Measurements from ENCODE around the gene RUNX2.
"Not testable (repeated sequence)": the region's sequence is repeated elsewhere in the genome, so short reads cannot be mapped to it uniquely, and the experiment has no call there.

RUNX2 gene

DNA sequence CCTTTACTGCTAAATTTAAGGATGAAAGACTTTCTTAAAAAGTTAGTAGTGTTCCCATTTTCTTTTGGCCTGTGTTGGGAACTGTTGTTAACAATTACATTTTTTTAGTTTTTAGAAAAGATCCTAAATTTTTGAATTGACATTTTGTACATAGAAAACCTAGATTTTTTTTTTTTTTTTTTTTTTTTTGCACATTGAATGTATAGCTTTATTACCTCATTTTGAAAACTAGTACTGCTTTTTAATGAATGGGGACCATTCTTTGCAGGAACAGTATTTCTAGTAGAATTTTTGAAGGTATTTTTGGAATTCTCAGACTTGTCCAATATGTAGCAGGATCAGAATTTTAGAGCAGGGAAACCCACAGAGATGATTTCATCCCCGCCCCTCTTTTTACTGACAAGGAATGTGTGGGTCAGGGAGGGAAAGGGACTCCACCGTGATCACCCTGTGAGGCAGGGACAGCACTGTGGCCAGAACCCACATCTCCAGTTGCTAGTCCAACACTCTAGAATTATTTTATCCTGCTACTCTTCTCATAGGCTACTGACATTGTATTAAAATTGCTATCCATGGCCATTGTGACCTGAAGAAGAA lies 204.0 kb downstream of the RUNX2 start:
- DNase-seq = no peak

DNA sequence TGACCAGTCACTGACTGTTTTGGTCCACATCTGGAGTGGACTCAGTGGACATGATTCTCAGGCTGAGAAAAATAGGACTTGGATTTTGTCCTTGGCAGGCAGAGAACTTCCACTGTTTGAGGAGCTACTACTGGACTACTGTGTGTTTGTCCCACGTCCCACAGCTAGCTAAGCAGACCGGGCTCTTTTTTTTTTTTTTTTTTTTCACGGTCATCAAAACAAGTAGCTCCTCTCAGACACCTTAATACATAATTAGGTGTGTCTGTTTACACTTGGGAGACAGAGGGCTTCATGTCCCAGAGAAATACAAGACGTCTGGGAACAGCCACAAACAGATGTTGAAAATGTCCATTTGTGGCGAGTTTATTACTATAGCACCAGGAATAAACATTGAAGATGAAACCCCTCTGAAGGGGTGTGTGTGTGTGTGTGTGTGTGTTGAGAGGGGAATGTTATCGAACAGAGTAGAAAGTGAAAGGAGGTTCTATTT lies 204.6 kb downstream of the RUNX2 start:
- DNase-seq = no peak

- no peak for DNase-seq
These were observed 205.3 kb downstream of the RUNX2 start for GRCh38 chr6:45533386-45533785.

- no peak for DNase-seq
These were observed 207.8 kb downstream of the RUNX2 start for GRCh38 chr6:45535933-45536332.

GRCh38 chr6:45537539-45537938 lies 209.4 kb downstream of the RUNX2 start:
- DNase-seq = no peak

- no peak for DNase-seq
These were observed 210.8 kb downstream of the RUNX2 start for GRCh38 chr6:45538641-45539547.

- no peak for DNase-seq
These were observed 212.3 kb downstream of the RUNX2 start for GRCh38 chr6:45540375-45540920.

DNA sequence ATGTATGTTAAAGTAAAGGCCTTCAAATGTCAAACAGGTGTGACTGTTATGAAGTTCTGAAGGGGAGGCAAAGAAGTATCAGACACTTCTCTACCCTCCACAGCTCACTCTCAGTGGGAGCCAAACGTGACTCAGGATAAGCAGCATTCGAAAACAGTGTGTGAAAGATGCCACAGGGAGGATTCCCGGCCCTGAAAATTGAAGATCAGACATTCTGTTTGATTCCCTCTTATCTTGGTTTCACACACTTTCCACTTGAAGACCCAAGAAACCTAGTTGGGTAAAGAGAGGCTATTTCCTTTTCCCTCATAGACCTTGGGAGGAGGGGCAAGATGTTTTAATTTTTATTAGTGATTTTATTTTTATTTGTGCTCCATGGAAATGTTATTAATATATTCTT lies 213.8 kb downstream of the RUNX2 start:
- no peak for DNase-seq

DNA sequence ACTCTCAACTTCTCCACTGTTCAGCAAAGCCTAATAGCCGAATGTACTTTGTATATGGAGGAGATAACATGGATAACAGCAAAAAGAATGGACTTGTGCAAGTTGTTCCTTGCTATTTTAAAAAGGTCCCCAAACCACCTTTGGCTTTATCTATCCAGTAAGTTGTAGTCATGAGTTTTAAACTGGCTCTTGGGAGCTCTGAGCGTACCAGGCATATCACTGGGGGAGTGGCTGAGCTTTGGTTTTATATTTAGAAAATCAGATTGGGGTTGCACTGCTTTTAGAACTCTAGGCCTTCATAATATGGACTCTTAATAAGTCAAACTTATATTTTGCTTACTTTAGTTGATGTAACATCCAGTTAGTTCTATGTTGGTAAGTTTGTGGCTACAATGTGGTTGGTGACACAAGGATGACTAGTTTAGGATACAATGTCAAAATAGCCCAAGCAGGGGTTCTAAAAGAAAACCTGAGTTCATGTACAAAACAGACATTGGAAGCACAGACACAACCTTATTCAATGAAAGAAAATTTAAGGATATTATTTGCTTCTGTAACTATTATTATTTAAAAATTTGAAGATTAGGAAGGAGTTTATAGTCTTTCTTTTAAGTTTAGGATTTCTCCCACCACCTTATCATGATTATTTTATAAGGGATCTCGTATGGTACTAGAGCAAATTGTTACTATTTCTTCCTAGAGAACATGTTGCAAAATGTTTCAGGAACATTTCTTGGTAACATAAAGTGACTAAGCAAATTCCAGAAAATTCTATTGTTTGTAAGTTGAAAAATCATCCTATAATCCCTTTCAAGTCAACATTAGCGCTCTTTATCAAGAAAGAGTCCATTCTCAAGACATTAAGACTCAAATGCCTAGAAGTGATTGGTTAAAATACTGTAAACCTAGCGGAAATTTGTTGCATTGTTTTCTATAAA lies 215.4 kb downstream of the RUNX2 start:
- DNase-seq = no peak

GRCh38 chr6:45545416-45545815 lies 217.3 kb downstream of the RUNX2 start:
- DNase-seq = no peak

GRCh38 chr6:45548657-45549515 lies 220.8 kb downstream of the RUNX2 start:
- no peak for DNase-seq

- no peak for DNase-seq
These were observed 224.4 kb downstream of the RUNX2 start for GRCh38 chr6:45552536-45552935.

DNA sequence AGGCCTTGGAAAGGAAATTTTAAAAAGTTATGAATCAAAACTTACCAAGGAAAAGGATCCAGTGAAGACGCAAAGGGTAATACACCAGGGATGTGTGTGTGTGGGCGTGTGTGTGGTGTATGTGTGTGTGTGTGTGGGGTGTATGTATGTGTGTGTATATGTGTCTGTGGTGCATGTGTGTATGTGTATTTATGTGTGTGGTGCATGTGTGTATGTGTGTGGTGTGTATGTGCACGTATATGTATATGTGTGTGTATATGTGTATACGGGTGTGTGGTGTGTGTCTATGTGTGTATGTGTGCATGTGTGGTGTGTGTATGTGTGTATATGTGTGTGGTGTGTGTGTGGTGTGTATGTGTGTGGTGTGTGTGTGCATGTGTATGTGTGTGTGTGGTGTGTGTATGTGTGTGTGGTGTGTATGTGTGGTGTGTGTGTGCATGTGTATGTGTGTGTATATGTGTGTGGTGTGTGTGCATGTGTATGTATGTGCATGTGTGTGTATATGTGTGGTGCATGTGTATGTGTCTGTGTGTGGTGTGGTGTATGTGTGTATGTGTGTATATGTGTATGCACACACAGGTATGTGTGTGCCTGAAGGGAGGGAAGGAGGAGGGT lies 225.7 kb downstream of the RUNX2 start:
- DNase-seq = no peak

- no peak for DNase-seq
These were observed 226.5 kb downstream of the RUNX2 start for GRCh38 chr6:45554591-45554990.

GRCh38 chr6:45555981-45556771 lies 228.0 kb downstream of the RUNX2 start:
- no peak for DNase-seq

DNA sequence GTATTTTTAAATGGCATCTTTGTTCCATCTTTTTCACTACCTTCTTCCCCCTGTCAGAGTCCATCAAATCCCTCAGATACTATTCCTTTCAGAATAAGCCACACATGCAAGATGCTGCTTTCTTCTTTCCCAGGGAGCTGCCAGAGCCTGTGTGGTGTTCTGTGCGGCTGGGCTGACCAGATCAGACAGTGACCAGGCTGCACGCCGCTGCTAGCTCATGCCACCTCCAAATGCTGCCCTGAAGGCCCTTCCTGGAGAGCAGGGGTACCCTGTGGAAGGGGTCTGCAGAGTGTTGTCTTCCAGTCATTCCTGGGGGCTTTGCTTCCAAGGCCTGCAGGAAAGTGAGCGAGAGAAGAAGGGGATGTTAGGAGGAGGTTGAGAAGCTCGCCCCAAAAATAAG lies 228.7 kb downstream of the RUNX2 start:
- DNase-seq = no peak

DNA sequence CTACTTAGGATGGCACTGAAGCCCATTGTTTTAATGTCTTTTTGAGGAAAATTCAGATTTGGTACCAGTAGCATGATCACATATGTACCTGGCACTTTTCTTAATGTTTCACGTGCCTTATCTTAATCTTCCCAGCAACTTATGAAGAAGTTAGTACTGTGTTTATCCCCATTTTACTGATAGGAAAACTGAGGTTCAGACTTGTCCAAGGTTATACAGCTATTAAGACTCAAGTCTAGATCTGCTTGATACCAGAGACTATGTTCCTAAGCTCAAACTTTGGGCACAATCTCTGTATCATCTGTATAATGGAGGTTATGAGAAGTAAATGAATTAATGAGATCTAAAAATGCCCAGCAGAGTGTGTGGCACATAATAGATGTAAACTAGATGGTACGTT lies 229.3 kb downstream of the RUNX2 start:
- no peak for DNase-seq

DNA sequence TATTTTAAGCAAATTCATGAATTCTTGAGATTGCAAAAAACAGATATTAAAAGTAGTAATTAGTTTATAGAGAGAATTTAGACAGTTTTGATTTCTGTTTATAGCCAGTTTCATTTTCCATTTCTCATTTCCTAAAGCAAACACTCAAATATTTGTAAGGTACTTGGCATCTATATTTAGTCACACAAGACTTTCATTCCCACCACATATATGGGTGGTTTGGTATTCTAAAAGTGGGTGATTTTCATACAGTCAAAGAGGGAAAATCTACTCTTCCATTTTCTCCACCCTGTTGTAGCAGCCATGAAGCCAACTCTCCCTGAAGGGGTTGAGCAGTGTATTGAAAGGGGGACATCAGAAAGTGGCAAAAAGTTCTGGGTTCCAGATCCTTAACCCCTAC lies 230.7 kb downstream of the RUNX2 start:
- DNase-seq = no peak

DNA sequence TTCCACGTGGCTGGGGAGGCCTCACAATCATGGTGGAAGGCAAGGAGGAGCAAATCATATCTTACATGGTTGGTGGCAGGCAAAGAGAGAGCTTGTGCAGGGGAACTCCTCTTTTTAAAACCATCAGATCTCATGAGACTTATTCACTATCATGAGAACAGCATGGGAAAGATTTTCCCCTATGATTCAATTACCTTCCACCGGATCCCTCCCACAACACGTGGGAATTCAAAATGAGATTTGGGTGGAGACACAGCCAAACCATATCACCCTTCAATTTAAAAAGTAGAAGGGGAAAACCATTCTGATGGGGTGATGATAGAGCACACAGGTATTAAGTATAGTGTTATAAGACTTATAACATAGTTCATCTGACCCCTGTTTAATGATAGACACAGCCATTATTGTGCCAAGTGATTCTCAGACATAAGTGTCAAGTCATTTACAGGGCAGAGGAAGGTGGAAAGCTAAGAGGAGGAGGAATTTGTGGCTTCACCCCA lies 232.2 kb downstream of the RUNX2 start:
- not testable (repeated sequence) for DNase-seq

DNA sequence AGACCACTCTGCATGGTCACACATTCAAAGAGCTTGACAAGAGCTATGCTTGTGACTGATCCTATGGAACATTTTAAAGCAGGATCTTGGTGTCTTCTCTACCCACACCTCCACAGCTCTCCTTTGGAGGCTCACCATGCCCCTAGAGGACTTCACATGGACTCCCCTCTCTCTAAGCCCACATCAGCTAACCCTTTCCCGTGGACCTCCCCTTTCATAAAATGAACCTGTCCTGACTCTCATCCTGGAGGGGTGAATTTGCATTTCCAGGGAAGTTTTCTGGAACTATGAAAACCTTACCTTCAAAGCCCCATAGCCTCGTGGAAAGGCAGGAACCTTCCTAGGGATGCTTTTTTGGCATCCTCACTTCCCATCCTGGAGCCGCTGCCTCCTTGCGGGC lies 234.0 kb downstream of the RUNX2 start:
- DNase-seq = no peak

Measured in CD4-positive, alpha-beta T cell treated with Interleukin-17A for 4 hours (primary cell).